IPS DF 6.9 (cell line): ENCODE data around the gene MPV17L2.
A peak's percentile ranks its signal among the peaks of the same experiment; 100 is the strongest.

Source experiments
- DNase-seq: peaks from one replicate; pipeline ENCODE4 v3.0.0-alpha.2; 2013; ENCODE audit warnings: low read depth, low spot score
- H3K27ac ChIP-seq: one replicate; pipeline ENCODE4 v1.5.1; 2013; ENCODE audit warnings: low read length, control low read depth
- H3K27me3 ChIP-seq: 2 replicates; pipeline ENCODE4 v1.6.1; 2013; ENCODE audit warnings: mild to moderate bottlenecking, low read length; ENCODE audit not compliant: control insufficient read depth, insufficient read depth
- H3K36me3 ChIP-seq: 2 replicates; pipeline ENCODE4 v1.6.1; 2013; ENCODE audit warnings: low read length; ENCODE audit not compliant: control insufficient read depth, insufficient read depth
- H3K4me1 ChIP-seq: 2 replicates; pipeline ENCODE4 v1.6.1; 2013; ENCODE audit warnings: low read length; ENCODE audit not compliant: control insufficient read depth, insufficient read depth
- H3K4me3 ChIP-seq: 2 replicates; pipeline ENCODE4 v1.5.1; 2013; ENCODE audit warnings: mild to moderate bottlenecking, low read length
- H3K9me3 ChIP-seq: 2 replicates; pipeline ENCODE4 v1.6.1; 2013; ENCODE audit warnings: low read length, inconsistent platforms; ENCODE audit not compliant: control insufficient read depth, insufficient read depth
- WGBS: extraction: QIAGEN DNeasy Blood & Tissue Kit; methylation state at CpG from one replicate; pipeline ENCODE4 v1.1.7; 2013; ENCODE audit warnings: mixed read lengths, missing lambda C conversion rate; ENCODE audit not compliant: insufficient read length, insufficient coverage; 5-methylcytosine and 5-hydroxymethylcytosine counted together

The MPV17L2 gene

DNA sequence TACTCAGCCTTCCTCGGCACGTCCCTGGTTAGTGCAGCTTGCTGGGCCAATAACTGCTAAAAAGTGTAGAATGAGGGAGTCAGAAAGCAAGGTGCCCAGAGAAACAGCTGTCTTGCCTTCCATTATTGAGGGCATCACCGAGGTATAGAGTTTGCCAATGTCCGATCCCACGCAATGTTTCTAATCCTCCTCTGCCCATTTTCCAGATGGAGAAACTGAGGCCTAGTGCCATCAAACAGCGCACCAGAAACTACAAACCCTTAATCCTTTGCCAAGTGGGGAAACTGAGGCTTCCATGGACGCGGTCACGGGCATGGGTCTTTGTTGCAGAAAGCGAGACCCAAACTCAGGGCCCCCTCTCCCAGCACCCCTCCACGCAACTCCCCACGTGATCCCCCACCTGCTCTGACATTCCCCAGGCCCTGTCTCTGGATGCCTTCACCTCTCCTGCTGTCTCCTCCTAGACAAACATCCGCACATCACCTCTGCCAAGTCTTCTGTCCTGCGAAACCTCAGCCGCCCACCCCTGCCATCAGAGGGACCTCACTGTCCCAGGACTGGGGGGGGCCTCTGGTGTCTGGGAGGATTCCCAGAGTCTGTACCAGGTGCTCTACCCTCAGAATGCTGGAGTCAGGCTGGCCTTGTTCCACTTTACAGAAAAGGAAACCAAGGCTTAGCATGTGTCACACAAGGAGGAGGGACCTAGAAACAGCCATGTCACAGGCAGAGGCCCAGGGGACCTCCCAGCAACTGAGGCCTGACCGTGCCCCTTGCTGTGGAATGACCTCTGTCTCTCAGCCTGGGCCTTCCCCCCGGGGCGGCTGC is 34.1 kb downstream of the MPV17L2 start:
- H3K4me1 ChIP-seq = peaks cover 5% of the 10 kb centered on the region
- no peak overlapping the region for H3K27ac ChIP-seq
- no peaks in the 10 kb centered on the region for H3K27me3 ChIP-seq
- DNase-seq = no peak
- no peak overlapping the region for H3K4me3 ChIP-seq
- H3K9me3 ChIP-seq = no peaks in the 10 kb centered on the region
- WGBS = no CpG with 5 or more reads among the region's 18 CpGs
- H3K36me3 ChIP-seq = no peaks in the 10 kb centered on the region

DNA sequence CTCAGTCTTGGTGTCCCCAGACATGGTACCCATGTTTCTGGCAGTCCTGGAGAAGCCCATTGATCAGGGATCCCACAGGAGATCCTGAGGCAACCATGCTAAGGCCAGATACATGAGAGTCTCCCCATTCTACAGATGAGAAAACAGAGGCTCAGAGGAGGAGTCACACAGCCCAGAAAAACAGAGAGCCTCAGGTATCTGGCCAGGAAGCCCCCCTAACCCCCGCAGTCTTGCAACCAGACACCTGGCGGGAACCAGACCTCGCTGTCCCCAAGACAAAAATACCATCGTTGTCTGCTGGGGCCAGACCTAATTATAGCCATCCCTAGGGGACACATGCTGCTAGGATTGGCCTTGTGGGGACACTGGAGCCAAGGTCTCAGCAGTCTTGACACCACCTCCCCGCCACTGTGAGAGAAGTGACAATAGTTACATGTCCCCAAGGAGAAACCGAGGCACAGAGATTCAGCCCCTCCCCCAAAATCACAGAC is 34.8 kb downstream of the MPV17L2 start:
- H3K27me3 ChIP-seq = no peaks in the 10 kb centered on the region
- H3K9me3 ChIP-seq = no peaks in the 10 kb centered on the region
- WGBS = no CpG with 5 or more reads among the region's 6 CpGs
- H3K27ac ChIP-seq = no peak overlapping the region
- H3K36me3 ChIP-seq = no peaks in the 10 kb centered on the region
- no peak for DNase-seq
- no peak overlapping the region for H3K4me3 ChIP-seq
- H3K4me1 ChIP-seq = peaks cover 10% of the 10 kb centered on the region

DNA sequence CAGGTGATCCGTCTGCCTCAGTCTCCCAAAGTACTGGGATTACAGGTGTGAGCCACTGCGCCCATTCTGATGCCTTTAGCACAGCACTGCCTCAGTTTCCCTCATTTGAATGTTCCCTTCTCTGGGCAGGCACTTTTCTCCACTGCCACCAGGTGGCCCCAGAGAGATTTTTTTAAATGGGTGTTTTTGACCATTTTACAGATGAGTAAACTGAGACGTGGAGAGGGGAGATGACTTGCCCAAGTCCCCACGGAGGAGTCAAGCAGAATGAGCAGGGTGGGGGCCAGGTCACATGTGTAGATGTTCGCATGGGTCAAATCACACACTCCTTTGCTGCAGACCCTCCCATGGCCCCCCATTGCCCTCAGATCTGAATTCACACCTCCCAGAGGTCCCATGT is 36.5 kb downstream of the MPV17L2 start:
- Histone ChIP-seq H3K27me3 (no peaks in the 10 kb centered on the region), H3K4me1 (peaks cover 10% of the 10 kb centered on the region), H3K9me3 (no peaks in the 10 kb centered on the region), H3K27ac (no peak overlapping the region), H3K4me3 (no peak overlapping the region), H3K36me3 (no peaks in the 10 kb centered on the region)
- DNase-seq = no peak
- no CpG with 5 or more reads among the region's 5 CpGs for WGBS

DNA sequence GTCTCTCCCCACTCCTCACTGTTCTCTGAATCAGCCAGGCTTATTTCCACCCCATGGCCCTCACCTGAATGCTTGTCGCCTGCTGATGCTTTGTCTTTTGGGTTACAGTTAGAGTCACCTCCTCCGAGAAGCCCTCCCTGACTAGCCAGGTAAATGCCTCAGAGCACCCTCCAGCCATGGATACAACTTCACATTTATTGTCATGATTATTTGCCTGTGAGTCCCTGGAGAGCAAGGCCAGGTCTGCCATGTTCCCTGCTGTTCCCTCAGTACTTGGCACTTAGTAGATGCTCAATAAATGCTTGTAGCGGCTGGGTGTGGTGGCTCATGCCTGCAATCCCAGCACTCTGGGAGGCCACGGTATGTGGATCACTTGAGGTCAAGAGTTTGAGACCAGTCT is 36.9 kb downstream of the MPV17L2 start:
- no peaks in the 10 kb centered on the region for H3K36me3 ChIP-seq
- H3K27ac ChIP-seq = no peak overlapping the region
- no peak overlapping the region for H3K4me3 ChIP-seq
- peaks cover 10% of the 10 kb centered on the region for H3K4me1 ChIP-seq
- no peak for DNase-seq
- H3K27me3 ChIP-seq = no peaks in the 10 kb centered on the region
- no peaks in the 10 kb centered on the region for H3K9me3 ChIP-seq
- WGBS = no CpG with 5 or more reads among the region's 4 CpGs

DNA sequence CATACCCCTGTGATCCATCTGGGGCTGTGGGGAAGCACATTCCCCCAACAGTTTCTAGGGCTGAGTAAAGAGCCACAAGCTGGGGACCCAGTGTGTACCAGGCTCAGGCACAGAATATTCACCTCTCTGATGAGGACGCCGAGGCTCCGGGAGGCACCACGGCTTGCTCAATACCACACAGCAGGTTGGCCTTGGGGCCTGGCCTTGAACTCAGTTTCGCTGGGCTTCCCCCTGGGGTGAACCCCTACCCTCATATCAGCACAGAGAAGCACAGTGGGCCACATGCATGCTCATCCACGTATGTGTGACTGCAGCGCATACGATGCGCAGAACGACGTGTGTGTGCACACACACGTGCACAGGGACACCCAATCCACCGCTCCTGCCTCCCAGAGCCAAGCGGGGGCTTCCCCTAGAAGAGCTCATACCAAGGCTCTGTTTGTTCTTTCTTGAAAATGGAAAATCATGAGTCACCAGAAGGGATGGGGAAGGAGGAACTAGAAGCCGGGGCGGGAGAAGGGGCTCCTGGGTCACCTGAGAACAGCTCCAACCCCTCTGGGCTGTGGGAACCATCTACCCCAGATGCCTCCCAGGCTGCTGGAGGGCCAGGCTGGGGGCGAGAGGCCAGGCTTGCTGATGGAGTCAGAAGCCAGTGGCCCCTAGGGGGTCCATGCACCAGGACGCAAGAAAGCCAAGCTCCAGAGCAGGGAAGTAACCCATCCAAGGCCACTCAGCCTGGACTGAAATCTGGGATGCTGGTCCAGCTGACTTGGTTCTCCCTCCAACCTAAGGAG is 38.1 kb downstream of the MPV17L2 start:
- WGBS = no CpG with 5 or more reads among the region's 18 CpGs
- no peak for DNase-seq

DNA sequence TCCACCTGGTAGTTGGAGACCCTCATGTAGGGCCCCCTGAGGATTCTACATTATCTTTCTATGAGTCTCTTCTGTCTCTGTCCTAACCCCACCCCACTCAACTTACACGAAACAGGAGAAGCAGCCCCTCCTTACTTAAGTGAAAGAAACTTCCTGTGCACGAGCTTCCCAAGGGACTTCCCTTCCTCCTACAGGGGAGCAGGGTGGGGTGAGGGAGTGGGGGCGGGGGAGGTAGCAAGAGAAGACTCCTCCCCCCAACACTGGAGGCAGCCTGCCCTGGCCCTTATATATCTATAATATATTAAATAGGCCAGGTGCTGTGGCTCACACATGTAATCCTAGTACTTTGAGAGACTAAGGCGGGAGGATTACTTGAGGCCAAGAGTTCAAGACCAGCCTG is 38.8 kb downstream of the MPV17L2 start:
- Histone ChIP-seq H3K27me3 (no peaks in the 10 kb centered on the region), H3K27ac (no peak overlapping the region), H3K4me3 (no peak overlapping the region), H3K36me3 (no peaks in the 10 kb centered on the region), H3K9me3 (no peaks in the 10 kb centered on the region), H3K4me1 (peaks cover 10% of the 10 kb centered on the region)
- WGBS = no CpG with 5 or more reads among the region's 4 CpGs
- DNase-seq = no peak

More for the DNA sequence above, 38.1 kb downstream of the MPV17L2 start:
- no peaks in the 10 kb centered on the region for H3K36me3 ChIP-seq
- no peaks in the 10 kb centered on the region for H3K9me3 ChIP-seq
- H3K4me3 ChIP-seq = no peak overlapping the region
- peaks cover 10% of the 10 kb centered on the region for H3K4me1 ChIP-seq
- no peaks in the 10 kb centered on the region for H3K27me3 ChIP-seq
- H3K27ac ChIP-seq = no peak overlapping the region

DNA sequence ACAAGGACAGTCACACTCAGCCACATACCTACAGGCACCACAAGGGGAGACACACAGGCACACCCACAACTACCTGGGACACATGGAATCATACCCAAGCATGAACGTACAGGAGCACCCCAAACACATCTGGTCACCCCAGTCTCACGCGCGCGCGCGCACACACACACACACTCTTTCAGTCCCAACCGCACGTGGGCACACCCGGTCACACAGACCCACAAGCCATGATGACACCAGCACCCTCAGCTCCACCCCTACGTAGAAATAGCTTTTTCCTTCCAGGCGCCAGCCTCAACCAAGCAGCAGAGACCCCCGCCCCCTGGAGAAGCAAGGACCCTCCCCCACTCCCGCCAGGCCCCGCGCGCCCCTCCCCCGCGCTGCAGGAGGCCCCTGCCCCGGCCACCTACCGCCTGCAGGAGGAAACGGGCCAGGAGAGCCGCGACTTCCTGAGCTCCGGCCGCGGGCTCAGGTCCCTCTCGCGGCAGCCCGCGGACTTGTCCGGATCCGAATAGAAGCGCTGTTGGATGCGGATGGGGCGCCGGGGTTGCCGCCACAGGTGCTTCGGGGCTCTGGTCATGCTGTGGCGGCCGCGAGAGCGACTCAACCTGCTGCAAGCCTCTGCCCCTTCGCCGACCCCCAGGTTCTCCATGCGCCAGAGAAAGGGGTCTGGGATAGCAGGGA is 39.7 kb downstream of the MPV17L2 start:
- Histone ChIP-seq H3K36me3 (no peaks in the 10 kb centered on the region), H3K4me1 (peaks cover 10% of the 10 kb centered on the region), H3K9me3 (no peaks in the 10 kb centered on the region), H3K4me3 (peak overlapping the region; percentile 41; the same call in 1 of the 2 replicates), H3K27me3 (no peaks in the 10 kb centered on the region), H3K27ac (no peak overlapping the region)
- DNase-seq = no peak
- no CpG with 5 or more reads among the region's 46 CpGs for WGBS

DNA sequence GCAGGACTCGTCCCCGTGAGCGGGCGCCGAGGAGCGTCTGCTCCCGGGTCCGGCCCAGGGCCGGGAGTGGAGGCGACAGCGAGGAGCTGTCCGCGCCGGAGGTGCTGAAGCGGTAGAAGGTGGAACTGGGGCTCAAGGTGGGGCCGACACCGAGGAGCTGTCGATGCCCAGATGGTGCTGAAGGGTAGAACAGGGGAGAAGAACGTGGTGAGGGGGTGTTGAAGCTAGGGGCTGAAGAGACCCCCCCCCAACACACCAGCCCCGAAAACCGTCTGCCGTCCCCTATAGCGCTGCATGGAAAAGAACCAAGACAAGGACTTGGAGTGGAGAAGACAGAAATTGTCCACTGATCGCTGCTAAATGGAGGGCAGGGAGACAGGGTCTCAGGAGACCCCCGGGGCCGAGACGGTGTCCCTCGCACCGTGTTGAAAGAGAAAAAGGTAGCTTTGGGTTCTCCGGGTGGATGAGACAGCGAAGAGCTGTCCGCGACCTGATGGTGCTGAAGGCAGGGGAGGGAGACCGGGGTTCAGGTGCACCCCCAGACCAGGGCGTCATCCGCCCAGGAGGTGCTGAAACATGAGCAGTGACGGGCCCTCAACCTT is 40.3 kb downstream of the MPV17L2 start:
- no CpG with 5 or more reads among the region's 37 CpGs for WGBS
- Histone ChIP-seq H3K36me3 (no peaks in the 10 kb centered on the region), H3K9me3 (no peaks in the 10 kb centered on the region), H3K27ac (no peak overlapping the region), H3K27me3 (no peaks in the 10 kb centered on the region), H3K4me1 (peaks cover 10% of the 10 kb centered on the region), H3K4me3 (peak overlapping the region; percentile 41; the same call in 1 of the 2 replicates)
- DNase-seq = no peak

DNA sequence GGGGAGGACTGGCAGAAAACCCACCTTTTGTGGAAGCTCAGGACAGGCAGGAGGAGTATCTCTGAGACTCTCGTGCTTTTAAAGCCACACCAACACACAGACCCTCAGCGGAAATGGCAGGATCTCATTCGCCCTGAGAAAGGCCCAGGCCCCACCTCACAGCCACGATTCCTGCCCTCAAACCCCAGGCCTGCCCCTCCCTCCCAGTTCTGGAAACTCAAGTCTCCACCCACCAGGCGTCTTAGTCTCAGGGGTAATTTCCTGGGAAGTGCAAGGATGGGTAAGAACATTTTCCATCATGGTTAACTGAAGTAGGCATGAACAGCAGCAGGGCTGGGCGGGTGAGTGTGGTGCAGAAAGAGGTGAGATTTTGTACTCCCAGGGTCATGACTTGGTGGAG is 41.2 kb downstream of the MPV17L2 start:
- no CpG with 5 or more reads among the region's 6 CpGs for WGBS
- no peak for DNase-seq
- H3K4me3 ChIP-seq = no peak overlapping the region
- no peak overlapping the region for H3K27ac ChIP-seq
- no peaks in the 10 kb centered on the region for H3K27me3 ChIP-seq
- H3K4me1 ChIP-seq = peaks cover 10% of the 10 kb centered on the region
- no peaks in the 10 kb centered on the region for H3K9me3 ChIP-seq
- no peaks in the 10 kb centered on the region for H3K36me3 ChIP-seq

DNA sequence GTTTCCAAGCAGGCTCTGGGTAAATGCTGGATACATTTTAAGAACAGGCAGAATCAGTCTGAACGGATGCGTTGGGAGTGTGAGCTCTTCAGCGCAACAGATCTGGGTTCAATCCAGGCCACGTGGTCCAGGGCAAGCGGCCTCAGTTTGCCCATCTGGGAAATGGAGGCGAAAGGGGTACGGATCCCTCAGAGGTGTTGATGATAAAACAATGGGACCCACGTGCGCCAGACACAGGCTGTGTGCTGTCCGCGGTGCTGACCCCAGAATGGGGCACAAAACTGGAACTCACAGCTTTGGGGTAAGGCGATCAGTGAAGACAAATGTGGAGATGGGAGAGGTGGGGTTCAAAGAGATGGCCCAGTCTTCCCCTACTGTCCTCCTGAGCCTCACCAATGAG is 46.3 kb downstream of the MPV17L2 start:
- Histone ChIP-seq H3K27ac (no peak overlapping the region), H3K9me3 (no peaks in the 10 kb centered on the region), H3K4me1 (no peaks in the 10 kb centered on the region), H3K36me3 (no peaks in the 10 kb centered on the region), H3K4me3 (no peak overlapping the region), H3K27me3 (no peaks in the 10 kb centered on the region)
- no CpG with 5 or more reads among the region's 12 CpGs for WGBS
- no peak for DNase-seq
